ENCODE data around the gene MCU. TPM values are rescaled to one million over a fixed set of nuclear protein-coding genes. Genes with fewer than 3 reads are reported as not detected.

MCU gene
- total RNA-seq, 4 donors from 2014 or later: 11.4 to 33.3 (median 24.9) TPM

- Histone ChIP-seq H3K4me3 (replicated peaks in 1 of 3) (no peak overlapping the region), H3K27me3 (no peaks in the 10 kb centered on the region), H3K27ac (no peak overlapping the region), H3K4me1 (no peaks in the 10 kb centered on the region), H3K9me3 (no peaks in the 10 kb centered on the region), H3K36me3 (no peaks in the 10 kb centered on the region)
- intact Hi-C loops (cut with DNase I): no loop called here
- no peak for DNase-seq
- TF ChIP-seq CTCF (IDR thresholded peaks at IDR 0.05): no peak
- no peak for TF ChIP-seq POLR2A (IDR thresholded peaks at IDR 0.05)
Measured at GRCh38 chr10:72660220-72660619, 31.7 kb upstream of the MCU start.

GRCh38 chr10:72661431-72661830 lies 30.5 kb upstream of the MCU start:
- no peak overlapping the region for H3K4me3 ChIP-seq (replicated peaks in 1 of 3)
- no peak for TF ChIP-seq CTCF (IDR thresholded peaks at IDR 0.05)
- no peak for TF ChIP-seq POLR2A (IDR thresholded peaks at IDR 0.05)
- H3K4me1 ChIP-seq: no peaks in the 10 kb centered on the region
- intact Hi-C loops (cut with DNase I): no loop called here
- no peaks in the 10 kb centered on the region for H3K36me3 ChIP-seq
- WGBS, 2 donors: 94 to 100% methylated on average over 1 of the region's 1 CpG
- no peaks in the 10 kb centered on the region for H3K27me3 ChIP-seq
- no peaks in the 10 kb centered on the region for H3K9me3 ChIP-seq
- no peak for DNase-seq
- H3K27ac ChIP-seq: no peak overlapping the region

GRCh38 chr10:72663971-72664370 lies 28.0 kb upstream of the MCU start:
- intact Hi-C loops (cut with DNase I): no loop called here
- Histone ChIP-seq H3K4me1 (no peaks in the 10 kb centered on the region), H3K27ac (no peak overlapping the region), H3K4me3 (replicated peaks in 1 of 3) (no peak overlapping the region), H3K27me3 (no peaks in the 10 kb centered on the region), H3K9me3 (no peaks in the 10 kb centered on the region), H3K36me3 (no peaks in the 10 kb centered on the region)
- TF ChIP-seq CTCF (IDR thresholded peaks at IDR 0.05) (no peak), POLR2A (IDR thresholded peaks at IDR 0.05) (no peak)
- DNase-seq: no peak

GRCh38 chr10:72665925-72666324 lies 26.0 kb upstream of the MCU start:
- H3K27ac ChIP-seq: no peak overlapping the region
- no peaks in the 10 kb centered on the region for H3K4me1 ChIP-seq
- intact Hi-C loops (cut with DNase I): no loop called here
- H3K27me3 ChIP-seq: no peaks in the 10 kb centered on the region
- H3K4me3 ChIP-seq (replicated peaks in 1 of 3): no peak overlapping the region
- no peaks in the 10 kb centered on the region for H3K9me3 ChIP-seq
- 87 to 90% methylated on average over 4 of the region's 4 CpGs for WGBS, 2 donors
- DNase-seq: no peak
- no peaks in the 10 kb centered on the region for H3K36me3 ChIP-seq
- TF ChIP-seq CTCF (IDR thresholded peaks at IDR 0.05) (no peak), POLR2A (IDR thresholded peaks at IDR 0.05) (no peak)

GRCh38 chr10:72667207-72667864 lies 24.6 kb upstream of the MCU start:
- intact Hi-C loops (cut with DNase I): no loop called here
- no peak overlapping the region for H3K27ac ChIP-seq
- no peaks in the 10 kb centered on the region for H3K27me3 ChIP-seq
- TF ChIP-seq POLR2A (IDR thresholded peaks at IDR 0.05): no peak
- no peak for TF ChIP-seq CTCF (IDR thresholded peaks at IDR 0.05)
- no peak overlapping the region for H3K4me3 ChIP-seq (replicated peaks in 1 of 3)
- H3K4me1 ChIP-seq: no peaks in the 10 kb centered on the region
- H3K36me3 ChIP-seq: no peaks in the 10 kb centered on the region
- no peaks in the 10 kb centered on the region for H3K9me3 ChIP-seq
- no peak for DNase-seq
- 92 to 96% methylated on average over 3 of the region's 3 CpGs for WGBS, 2 donors
